WTC11 (cell line): Measurements from ENCODE around the gene TLE3.

Experiments
- OVOL2 ChIP-seq: fragments of 250-450 bp; sonication (Bioruptor Pico); IDR thresholded peaks from 2 replicates; pipeline ENCODE4 v1.9.0; 2021; ENCODE audit warnings: mild to moderate bottlenecking, borderline replicate concordance
- ZNF263 ChIP-seq: sonication (generic); formaldehyde crosslinking; IDR thresholded peaks from 2 replicates; pipeline ENCODE4 v1.8.1; 2022; ENCODE audit warnings: low read depth, mild to moderate bottlenecking, moderate library complexity, missing genetic modification reagents

GRCh38 chr15:70084461-70084860, 13.3 kb downstream of the TLE3 start:
- TF ChIP-seq OVOL2 (CRISPR knock-in tag) (no peak), ZNF263 (CRISPR knock-in tag) (no peak)
